Endodermal cell (in vitro differentiated cells): ENCODE results near the gene SPG21. TPM values are rescaled to one million over a fixed set of nuclear protein-coding genes. Genes with fewer than 3 reads are reported as not detected.

Experiments
- DNase-seq: peaks from one replicate; pipeline ENCODE4 v3.0.0-alpha.2; 2017
- H3K27ac ChIP-seq: 2 replicates; pipeline ENCODE4 v1.5.1; 2013; ENCODE audit warnings: mild to moderate bottlenecking, low read depth, low read length, moderate library complexity
- H3K27me3 ChIP-seq: 2 replicates; pipeline ENCODE4 v1.6.1; 2013; ENCODE audit warnings: mild to moderate bottlenecking, low read length, moderate library complexity; ENCODE audit not compliant: insufficient read depth, control insufficient read depth, poor library complexity, severe bottlenecking
- H3K36me3 ChIP-seq: 2 replicates; pipeline ENCODE4 v1.7.0; 2013; ENCODE audit warnings: mild to moderate bottlenecking, low read length, moderate library complexity; ENCODE audit not compliant: control insufficient read depth, insufficient read depth
- H3K4me1 ChIP-seq: one replicate; pipeline ENCODE4 v1.7.0; 2013; ENCODE audit warnings: low read length; ENCODE audit not compliant: control insufficient read depth, insufficient read depth
- H3K4me3 ChIP-seq: 2 replicates; pipeline ENCODE4 v1.5.1; 2013; ENCODE audit warnings: mild to moderate bottlenecking, low read length, moderate library complexity
- H3K9ac ChIP-seq: 2 replicates; pipeline ENCODE4 v1.6.1; 2013; ENCODE audit warnings: mild to moderate bottlenecking, low read length, moderate library complexity; ENCODE audit not compliant: poor library complexity, severe bottlenecking; ENCODE audit errors: extremely low read depth
- H3K9me3 ChIP-seq: 2 replicates; pipeline ENCODE4 v1.6.1; 2013; ENCODE audit warnings: mild to moderate bottlenecking, low read length, moderate library complexity; ENCODE audit not compliant: control insufficient read depth
- H3K27ac Mint-ChIP-seq: 2 replicates; pipeline ENCODE4 v1.8.0; 2020; ENCODE audit warnings: mixed read lengths
- H3K27me3 Mint-ChIP-seq: 2 replicates; pipeline ENCODE4 v1.8.0; 2021; ENCODE audit warnings: mild to moderate bottlenecking, mixed read lengths; ENCODE audit not compliant: insufficient read depth
- H3K36me3 Mint-ChIP-seq: 2 replicates; pipeline ENCODE4 v1.8.0; 2020; ENCODE audit warnings: low read depth, mixed read lengths
- H3K4me1 Mint-ChIP-seq: 2 replicates; pipeline ENCODE4 v1.8.0; 2020; ENCODE audit warnings: mixed read lengths
- H3K4me3 Mint-ChIP-seq: 2 replicates; pipeline ENCODE4 v1.8.0; 2020; ENCODE audit warnings: mild to moderate bottlenecking, moderate library complexity, mixed read lengths
- H3K9me3 Mint-ChIP-seq: 2 replicates; pipeline ENCODE4 v1.8.0; 2020; ENCODE audit warnings: mild to moderate bottlenecking, mixed read lengths
- WGBS, 2 experiments: methylation state at CpG; one replicate each; pipeline versions ENCODE4 v1.1.5 to v1.1.7; 2013; ENCODE audit warnings: missing lambda C conversion rate in 2 of 2, mixed read lengths in 1 of 2; ENCODE audit not compliant: insufficient coverage in 1 of 2, insufficient read length in 1 of 2; 5-methylcytosine and 5-hydroxymethylcytosine counted together
- total RNA-seq, 2 donors: library from RNA; stranded (reverse); fragmentation: NEBNext Ultra II Directional in 1 of 2; extraction: Animal tissue kit (Norgen Biotek cat#: 25700) in 1 of 2; gene quantifications; 2 replicates in 1 of 2; 3 replicates in 1 of 2; pipeline ENCODE4 v1.2.1, GENCODE V29; 2021
- TF ChIP-seq, protein P1 (sequence below): fragments of 200-600 bp; sonication (generic); conservative IDR thresholded peaks from 2 replicates; pipeline ENCODE4 v1.5.0; 2021; ENCODE audit warnings: antibody characterized with exemption, mild to moderate bottlenecking

The SPG21 gene
- total RNA-seq, 2 donors from 2014 or later, result 77.0 to 96.1 TPM

DNA sequence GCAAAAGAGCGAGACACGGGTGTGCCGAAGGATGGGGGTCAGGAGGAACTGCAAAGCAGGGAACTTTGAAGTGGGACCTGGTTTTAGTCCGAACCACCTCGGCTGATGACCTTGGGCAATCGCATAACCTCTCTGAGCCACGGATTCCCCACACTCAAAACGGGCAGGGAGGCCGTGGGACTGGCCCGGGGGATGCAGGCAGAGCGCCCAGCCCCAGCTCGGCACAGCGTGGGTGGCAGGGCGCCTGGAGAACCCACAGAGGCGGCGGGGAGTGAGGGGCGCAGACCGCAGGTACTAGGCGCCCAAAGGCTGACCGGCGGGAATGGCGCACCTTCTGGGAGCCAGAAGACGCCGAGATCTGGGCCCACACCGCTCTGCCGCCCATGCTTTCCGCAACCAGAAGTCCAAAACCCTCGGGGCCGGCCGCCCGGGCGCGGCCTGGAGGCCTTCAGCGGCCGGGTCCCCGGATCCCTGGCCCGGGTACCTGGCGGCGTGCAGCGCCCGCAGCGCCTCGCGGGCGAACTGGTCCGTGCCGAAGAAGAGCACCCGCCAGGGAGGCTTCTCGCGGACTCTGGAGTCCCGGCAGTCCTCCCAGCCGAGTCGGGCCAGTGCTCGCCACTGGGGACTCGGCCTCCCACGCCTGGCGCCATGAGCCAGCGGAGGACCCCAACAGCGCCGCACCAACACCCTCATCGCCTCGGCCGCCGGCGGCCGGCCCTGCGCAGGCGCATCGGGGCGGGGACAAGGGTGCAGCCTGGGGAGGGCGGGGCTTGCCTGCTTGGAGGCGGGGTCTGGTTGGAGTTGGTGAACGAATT, 39.4 kb upstream of the SPG21 start, which contains the start of gene MTFMT:
Gene MTFMT (minus strand): TSS at position 719 of the 815 bp plus-strand sequence. CDS start 26 bp downstream, at position 693.
- peak within 1 kb of the TSS; percentile 73 for H3K9ac ChIP-seq
- H3K27me3 ChIP-seq, result no peaks in the 10 kb centered on the region
- WGBS, 2 experiments, result 0 to 4% methylated on average over 6 to 73 of the region's 73 CpGs
- no peak within 1 kb of the TSS for H3K27ac ChIP-seq
- DNase-seq, result peak; percentile 97
- peaks cover 9% of the 10 kb centered on the region for H3K36me3 ChIP-seq
- H3K4me3 Mint-ChIP-seq, result peak within 1 kb of the TSS; percentile 78
- H3K27ac Mint-ChIP-seq, result no peak within 1 kb of the TSS
- TF ChIP-seq, protein P1, sequence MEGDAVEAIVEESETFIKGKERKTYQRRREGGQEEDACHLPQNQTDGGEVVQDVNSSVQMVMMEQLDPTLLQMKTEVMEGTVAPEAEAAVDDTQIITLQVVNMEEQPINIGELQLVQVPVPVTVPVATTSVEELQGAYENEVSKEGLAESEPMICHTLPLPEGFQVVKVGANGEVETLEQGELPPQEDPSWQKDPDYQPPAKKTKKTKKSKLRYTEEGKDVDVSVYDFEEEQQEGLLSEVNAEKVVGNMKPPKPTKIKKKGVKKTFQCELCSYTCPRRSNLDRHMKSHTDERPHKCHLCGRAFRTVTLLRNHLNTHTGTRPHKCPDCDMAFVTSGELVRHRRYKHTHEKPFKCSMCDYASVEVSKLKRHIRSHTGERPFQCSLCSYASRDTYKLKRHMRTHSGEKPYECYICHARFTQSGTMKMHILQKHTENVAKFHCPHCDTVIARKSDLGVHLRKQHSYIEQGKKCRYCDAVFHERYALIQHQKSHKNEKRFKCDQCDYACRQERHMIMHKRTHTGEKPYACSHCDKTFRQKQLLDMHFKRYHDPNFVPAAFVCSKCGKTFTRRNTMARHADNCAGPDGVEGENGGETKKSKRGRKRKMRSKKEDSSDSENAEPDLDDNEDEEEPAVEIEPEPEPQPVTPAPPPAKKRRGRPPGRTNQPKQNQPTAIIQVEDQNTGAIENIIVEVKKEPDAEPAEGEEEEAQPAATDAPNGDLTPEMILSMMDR, result peak; percentile 33
- peaks cover 16% of the 10 kb centered on the region for H3K36me3 Mint-ChIP-seq
- H3K4me3 ChIP-seq, result peak within 1 kb of the TSS; percentile 92
- no peaks in the 10 kb centered on the region for H3K4me1 ChIP-seq
- peaks cover 5% of the 10 kb centered on the region for H3K27me3 Mint-ChIP-seq
- H3K9me3 Mint-ChIP-seq, result no peaks in the 10 kb centered on the region
- H3K4me1 Mint-ChIP-seq, result peaks cover 16% of the 10 kb centered on the region
- no peaks in the 10 kb centered on the region for H3K9me3 ChIP-seq

DNA sequence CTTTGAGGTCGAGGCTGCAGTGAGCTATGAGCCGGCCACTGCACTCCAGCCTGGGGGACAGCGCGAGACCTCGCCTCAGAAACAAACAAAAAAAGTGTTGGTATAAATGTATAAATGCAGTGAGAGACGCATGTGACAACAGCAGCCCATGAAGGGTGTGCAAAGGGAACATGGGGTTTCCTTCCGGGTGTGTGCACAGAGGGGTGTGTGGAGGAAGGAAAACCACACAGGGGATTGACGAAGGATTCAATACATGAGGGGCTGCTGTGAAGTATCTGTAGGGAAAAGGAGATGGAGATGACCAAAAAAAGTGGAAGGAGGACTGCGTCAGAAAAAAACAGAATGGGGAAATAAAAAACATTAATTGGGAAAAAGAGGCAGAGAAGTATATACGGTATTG, 38.6 kb upstream of the SPG21 start:
- no peaks in the 10 kb centered on the region for H3K9me3 Mint-ChIP-seq
- H3K4me3 Mint-ChIP-seq, result peak overlapping the region; percentile 78
- H3K36me3 ChIP-seq, result peaks cover 9% of the 10 kb centered on the region
- H3K27ac Mint-ChIP-seq, result no peak overlapping the region
- H3K9me3 ChIP-seq, result no peaks in the 10 kb centered on the region
- peak overlapping the region; percentile 33 for H3K9ac ChIP-seq
- H3K27me3 Mint-ChIP-seq, result peaks cover 5% of the 10 kb centered on the region
- H3K4me3 ChIP-seq, result peak overlapping the region; percentile 92
- H3K4me1 ChIP-seq, result no peaks in the 10 kb centered on the region
- H3K36me3 Mint-ChIP-seq, result peaks cover 22% of the 10 kb centered on the region
- peaks cover 16% of the 10 kb centered on the region for H3K4me1 Mint-ChIP-seq
- WGBS, 2 experiments, result 88 to 99% methylated on average over 7 to 9 of the region's 10 CpGs
- TF ChIP-seq, protein P1, result no peak
- no peaks in the 10 kb centered on the region for H3K27me3 ChIP-seq
- no peak overlapping the region for H3K27ac ChIP-seq
- no peak for DNase-seq

DNA sequence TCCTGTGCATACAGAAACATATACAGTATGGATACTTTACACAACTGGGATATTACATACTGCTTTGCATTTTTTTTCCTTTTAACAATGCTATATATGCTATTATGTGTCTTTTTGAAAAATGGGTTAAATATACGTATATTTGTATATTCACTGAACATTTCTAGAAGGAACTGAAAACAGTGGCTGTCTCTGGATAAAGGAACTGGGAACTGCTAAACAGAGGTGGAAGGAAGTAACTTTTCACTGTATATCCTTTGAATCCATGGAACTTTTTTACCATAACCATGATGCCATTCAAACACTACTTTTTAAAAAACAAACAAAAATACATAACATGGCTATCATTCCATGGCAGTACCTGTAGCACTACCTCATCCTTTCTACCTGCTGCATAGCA, 37.9 kb upstream of the SPG21 start:
- TF ChIP-seq, protein P1, result no peak
- Histone ChIP-seq H3K36me3 (peaks cover 9% of the 10 kb centered on the region), H3K27me3 (no peaks in the 10 kb centered on the region), H3K9ac (no peak overlapping the region), H3K4me3 (no peak overlapping the region), H3K9me3 (no peaks in the 10 kb centered on the region), H3K4me1 (no peaks in the 10 kb centered on the region), H3K27ac (no peak overlapping the region)
- H3K9me3 Mint-ChIP-seq, result no peaks in the 10 kb centered on the region
- H3K36me3 Mint-ChIP-seq, result peaks cover 26% of the 10 kb centered on the region
- DNase-seq, result no peak
- 89 to 100% methylated on average over 1 of the region's 1 CpG for WGBS, 2 experiments
- peaks cover 14% of the 10 kb centered on the region for H3K4me1 Mint-ChIP-seq
- peak overlapping the region; percentile 78 for H3K4me3 Mint-ChIP-seq
- H3K27ac Mint-ChIP-seq, result no peak overlapping the region
- peaks cover 5% of the 10 kb centered on the region for H3K27me3 Mint-ChIP-seq
